Right hindlimb (tissue), 1 donor: ENCODE measurements around the gene ANKRD11.
"Not testable (repeated sequence)": the region's sequence is repeated elsewhere in the genome, so short reads cannot be mapped to it uniquely, and the experiment has no call there.

Experiments used
- DNase-seq: peaks from one replicate; pipeline ENCODE4 v3.0.0-alpha.2; 2018

Gene ANKRD11

GRCh38 chr16:89376812-89377452, 113.4 kb downstream of the ANKRD11 start:
- DNase-seq: no peak

DNA sequence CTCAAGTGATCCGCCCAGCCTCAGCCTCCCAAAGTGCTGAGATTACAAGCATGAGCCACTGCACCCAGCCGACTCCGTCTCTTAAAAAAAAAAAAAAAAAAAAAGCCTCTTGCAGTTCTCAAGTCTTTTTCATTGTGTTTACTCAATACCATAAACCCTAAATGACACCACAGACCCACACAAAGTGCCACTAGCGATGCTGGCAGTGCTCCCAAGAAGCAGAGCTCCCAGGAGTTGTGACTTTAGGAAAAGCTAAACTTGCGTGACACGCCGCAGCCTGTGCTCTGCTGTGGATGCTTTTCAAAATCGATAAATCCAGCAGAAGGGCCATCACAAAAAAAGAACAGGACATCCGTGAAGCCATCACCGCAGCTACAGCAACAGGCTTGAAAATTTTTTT, 114.7 kb downstream of the ANKRD11 start:
- DNase-seq: no peak

- DNase-seq: no peak
These were observed 115.3 kb downstream of the ANKRD11 start for GRCh38 chr16:89375021-89375420.

DNA sequence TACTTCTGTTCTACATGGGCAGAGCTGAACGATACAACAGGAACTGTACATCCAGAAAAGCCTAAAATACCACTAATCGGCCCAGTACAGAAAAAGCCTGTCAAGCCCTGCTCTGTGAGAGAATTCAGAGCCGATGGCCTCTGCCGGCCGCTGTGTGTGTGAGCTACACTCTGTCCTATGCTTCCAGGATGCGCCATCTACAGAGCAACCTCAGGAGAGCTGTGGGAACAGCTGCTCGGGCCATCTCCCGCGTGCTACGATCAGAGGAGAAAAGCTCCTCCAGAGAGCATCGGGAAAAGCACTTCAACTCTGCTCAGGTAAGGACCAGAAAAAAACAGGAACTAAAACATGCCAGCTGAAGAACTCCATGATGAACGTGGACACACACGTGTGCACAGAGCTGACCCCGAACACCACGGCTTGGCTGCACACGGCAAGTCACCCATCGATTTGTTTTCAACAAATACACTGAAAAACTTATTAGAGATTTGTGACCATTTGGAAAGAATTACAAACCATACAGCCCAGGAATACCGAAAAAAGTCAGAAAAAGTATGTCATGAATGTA, 115.9 kb downstream of the ANKRD11 start:
- peak; percentile 59 for DNase-seq

- peak; percentile 41 for DNase-seq
These were observed 116.8 kb downstream of the ANKRD11 start for GRCh38 chr16:89373355-89374110.

DNA sequence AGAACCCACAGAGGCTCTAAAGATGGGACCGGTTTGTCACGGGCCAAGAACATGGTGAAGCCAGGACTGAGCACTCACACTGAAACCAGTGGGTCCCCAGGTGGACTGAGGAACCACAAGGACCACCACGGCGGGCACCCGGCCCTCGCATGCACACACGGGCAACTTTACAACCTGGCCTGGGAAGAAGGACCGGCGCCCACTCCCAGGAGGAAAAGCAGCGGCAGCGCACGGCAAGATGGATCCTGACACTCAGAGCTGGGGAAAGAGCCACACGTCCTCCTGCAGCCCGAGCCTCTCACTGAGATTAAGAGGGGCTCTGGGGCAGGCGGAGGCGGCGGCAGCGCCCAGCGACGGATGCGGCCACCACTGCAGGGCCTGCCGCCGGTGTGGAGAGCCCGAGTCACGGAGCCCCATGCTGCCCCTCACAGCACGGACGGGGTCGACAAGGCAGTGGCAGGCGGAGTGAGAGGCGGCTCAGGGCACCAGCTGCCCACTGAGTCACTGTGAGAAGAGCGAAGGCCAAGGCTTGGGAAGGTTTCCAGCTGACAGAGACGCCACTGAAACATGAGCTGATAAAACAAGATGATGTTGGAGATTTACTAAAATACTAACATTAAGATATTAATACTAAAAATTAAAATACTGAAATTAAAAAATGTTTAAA, 118.3 kb downstream of the ANKRD11 start:
- no peak for DNase-seq

DNA sequence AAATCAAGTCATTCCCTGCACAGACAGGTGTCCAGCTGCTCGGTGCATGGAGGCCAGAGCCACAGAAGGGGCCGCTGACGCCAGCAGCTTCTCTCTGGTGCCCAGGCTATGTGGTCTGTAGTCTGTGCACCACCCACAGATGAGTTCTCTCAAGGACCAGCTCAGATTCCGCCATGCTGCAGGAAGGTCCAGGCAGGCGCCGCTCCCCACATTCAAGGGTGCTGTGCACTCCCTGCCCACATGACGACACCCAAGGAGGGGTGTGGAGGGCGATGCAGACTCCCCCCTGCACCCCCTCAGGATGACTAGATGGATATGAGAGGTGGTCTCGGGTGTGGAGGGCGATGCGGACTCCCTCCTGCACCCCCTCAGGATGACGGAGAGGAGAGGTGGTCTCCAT, 119.0 kb downstream of the ANKRD11 start:
- DNase-seq: no peak

GRCh38 chr16:89370601-89371000, 119.8 kb downstream of the ANKRD11 start:
- no peak for DNase-seq

- DNase-seq: no peak
These were observed 120.3 kb downstream of the ANKRD11 start for GRCh38 chr16:89370081-89370511.

DNA sequence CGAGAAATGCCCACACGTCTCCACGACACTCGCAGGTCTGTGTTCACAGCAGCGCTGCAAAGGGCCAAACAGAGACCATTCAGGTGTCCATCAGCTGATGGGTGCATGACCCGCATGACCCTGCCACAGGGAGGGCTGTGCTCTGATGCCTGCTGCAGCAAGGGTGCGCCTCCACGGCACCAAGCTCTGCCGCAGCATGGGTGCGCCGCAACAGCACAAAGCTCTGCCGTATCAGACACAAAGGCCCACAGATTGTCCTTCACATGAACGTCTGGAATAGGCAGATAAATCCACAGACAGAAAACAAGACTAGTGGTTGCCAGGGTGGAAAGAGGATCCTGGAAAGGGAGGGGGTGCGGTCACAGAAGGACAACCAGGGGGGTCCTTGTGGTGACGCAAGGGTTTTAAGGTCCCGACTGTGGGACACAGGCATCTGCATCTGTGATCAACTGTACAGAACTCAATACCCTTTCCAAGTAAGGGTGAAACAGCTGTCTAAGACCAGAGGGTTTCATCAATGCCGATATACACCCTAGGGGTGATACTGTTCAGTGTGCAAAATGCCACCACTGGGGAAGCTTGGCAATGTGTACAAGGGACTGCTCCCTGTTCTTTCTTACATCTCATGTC, 121.0 kb downstream of the ANKRD11 start:
- no peak for DNase-seq

DNA sequence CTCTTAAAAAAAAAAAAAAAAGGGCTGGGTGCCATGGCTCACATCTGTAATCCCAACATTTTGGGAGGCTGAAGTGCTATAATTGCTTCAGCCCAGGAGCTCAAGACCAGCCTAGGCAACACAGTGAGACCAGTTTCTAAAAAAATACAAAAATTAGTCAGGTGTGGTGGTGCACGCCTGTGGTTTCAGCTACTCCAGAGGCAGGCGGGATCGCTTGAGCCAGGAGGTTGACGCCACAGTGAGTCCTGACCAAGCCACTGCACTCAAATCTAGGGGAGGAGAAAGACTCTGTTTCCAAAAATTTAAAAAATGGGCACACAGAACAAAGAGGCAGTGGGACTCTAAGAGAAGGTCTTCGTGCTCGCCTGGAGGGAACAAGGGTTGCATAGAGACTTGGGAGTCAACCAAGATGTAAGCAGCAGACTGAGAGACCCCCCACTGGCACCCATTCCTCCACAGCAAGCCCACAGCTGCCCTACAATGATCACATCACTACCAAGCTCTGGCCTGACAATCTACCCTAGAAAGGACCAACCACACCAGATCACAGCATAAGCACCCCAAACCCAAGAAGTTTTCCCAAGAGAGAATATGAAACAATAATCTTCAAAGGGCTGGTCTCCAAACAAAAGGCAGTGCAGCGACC, 121.6 kb downstream of the ANKRD11 start:
- DNase-seq: no peak

DNA sequence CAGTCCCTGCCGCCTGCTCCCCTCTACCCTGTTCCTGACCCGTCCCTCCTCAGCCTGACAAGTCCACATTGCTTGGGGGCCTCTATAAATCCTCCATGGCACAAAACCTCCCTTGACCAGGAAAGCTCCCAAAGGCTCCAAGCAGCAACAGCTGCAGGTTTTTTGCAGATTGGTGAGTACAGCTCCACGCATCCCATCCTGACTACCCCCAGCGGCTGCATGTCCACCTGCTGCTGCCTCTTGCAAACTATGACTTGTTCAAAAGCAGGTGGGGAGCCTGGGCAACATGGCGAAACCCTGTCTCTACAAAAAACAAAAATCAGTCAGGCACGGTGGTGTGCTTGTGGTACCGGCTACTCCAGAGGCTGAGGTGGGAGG, 122.8 kb downstream of the ANKRD11 start:
- DNase-seq: peak; percentile 44

GRCh38 chr16:89366561-89367537, 123.5 kb downstream of the ANKRD11 start:
- no peak for DNase-seq

DNA sequence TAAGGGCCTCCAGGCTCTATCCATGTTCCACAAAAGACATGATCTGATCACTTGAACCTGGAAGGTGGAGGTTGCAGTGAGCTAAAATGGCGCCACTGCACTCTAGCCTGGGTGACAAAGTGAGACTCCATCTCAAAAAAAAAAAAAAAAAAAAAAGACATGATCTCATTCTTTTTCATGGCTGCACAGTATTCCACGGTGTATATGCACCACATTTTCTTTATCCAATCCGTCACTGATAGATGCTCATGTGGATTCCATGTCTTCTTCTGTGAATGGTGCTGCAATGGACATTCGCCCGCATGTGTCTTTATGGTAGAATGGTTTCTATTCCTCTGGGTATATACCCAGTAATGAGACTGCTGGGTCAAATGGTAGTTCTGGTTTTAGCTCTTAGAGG, 124.4 kb downstream of the ANKRD11 start:
- no peak for DNase-seq

DNA sequence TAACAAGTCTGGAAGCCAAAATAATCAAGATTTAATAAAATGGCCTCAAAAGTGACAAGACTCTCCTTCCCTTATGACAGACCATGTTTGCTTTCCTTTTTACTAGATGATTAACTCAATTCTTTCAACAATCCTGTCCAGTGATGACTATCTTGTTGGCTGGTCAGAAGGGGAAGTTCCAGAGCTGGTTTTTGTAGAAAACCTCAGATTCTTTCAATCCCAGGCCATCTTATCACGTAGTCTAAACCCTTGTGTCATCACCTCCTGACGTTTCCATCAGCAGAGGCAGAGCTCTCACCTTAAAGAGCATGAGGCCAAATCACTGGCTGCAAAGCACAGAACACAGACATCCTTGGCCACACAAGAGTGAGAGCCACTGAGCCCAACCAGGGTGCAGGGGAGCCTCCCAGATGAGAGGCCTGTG, 125.3 kb downstream of the ANKRD11 start:
- no peak for DNase-seq

GRCh38 chr16:89364606-89365005, 125.8 kb downstream of the ANKRD11 start:
- DNase-seq: no peak

- no peak for DNase-seq
These were observed 126.6 kb downstream of the ANKRD11 start for GRCh38 chr16:89363621-89364393.

DNA sequence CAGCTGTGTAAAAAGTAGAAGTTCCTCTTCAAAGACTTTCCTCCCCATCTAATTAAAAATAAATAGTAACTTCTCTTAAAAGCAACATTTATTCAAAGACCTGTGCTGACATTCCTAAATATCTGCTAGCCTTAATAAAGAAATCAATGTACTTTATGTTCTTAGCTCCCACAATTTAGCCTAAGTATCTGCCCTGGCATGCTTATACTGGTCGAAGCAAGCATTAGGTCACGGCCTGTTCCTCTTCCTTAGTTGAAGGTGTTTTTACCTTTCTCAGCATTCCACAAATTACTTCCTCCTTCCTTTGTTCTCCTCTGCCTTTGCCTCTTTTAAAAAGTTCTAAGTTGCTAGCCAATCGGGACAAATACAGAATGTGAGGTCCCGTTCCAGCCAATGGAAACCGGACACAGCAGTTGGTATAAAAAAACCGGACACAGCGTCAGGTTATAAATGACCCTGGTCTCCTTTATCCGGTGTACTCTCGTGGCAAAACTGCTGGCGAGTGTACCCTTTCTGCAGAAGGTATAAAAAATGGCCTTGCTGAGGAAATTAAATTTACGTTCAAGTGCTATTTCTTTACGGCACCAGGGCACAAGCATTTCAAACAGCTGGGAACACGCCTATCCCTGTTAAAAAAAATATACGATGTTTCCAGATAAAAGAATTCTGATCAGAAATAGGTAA, 127.7 kb downstream of the ANKRD11 start:
- DNase-seq: not testable (repeated sequence)

- no peak for DNase-seq
These were observed 128.4 kb downstream of the ANKRD11 start for GRCh38 chr16:89361751-89362539.
